Glutamatergic neuron (in vitro differentiated cells): Measurements from ENCODE around the gene C10orf143. TPM values are rescaled to one million over a fixed set of nuclear protein-coding genes. Genes with fewer than 3 reads are reported as not detected.

Source experiments
- DNase-seq: peaks from one replicate; pipeline ENCODE4 v3.0.0; 2022
- H3K27ac Mint-ChIP-seq: one replicate; pipeline ENCODE4 v1.8.0; 2020; ENCODE audit warnings: mild to moderate bottlenecking, mixed read lengths, inconsistent platforms; ENCODE audit not compliant: unreplicated experiment
- H3K27me3 Mint-ChIP-seq: one replicate; pipeline ENCODE4 v1.8.0; 2020; ENCODE audit warnings: mild to moderate bottlenecking, moderate library complexity, mixed read lengths, inconsistent platforms; ENCODE audit not compliant: unreplicated experiment
- H3K36me3 Mint-ChIP-seq: one replicate; pipeline ENCODE4 v1.8.0; 2020; ENCODE audit warnings: mild to moderate bottlenecking, mixed read lengths, inconsistent platforms; ENCODE audit not compliant: unreplicated experiment
- H3K4me1 Mint-ChIP-seq: one replicate; pipeline ENCODE4 v1.8.0; 2020; ENCODE audit warnings: mild to moderate bottlenecking, low read depth, mixed read lengths, inconsistent platforms; ENCODE audit not compliant: unreplicated experiment
- H3K4me3 Mint-ChIP-seq: one replicate; pipeline ENCODE4 v1.8.0; 2020; ENCODE audit warnings: mild to moderate bottlenecking, mixed read lengths, inconsistent platforms; ENCODE audit not compliant: unreplicated experiment
- H3K9me3 Mint-ChIP-seq: one replicate; pipeline ENCODE4 v1.8.0; 2020; ENCODE audit warnings: mild to moderate bottlenecking, moderate library complexity, mixed read lengths, inconsistent platforms; ENCODE audit not compliant: unreplicated experiment
- CTCF ChIP-seq: fragments of 200-600 bp; sonication (generic); IDR thresholded peaks from one replicate; pipeline ENCODE4 v1.5.0; 2021; ENCODE audit not compliant: partially characterized antibody, unreplicated experiment
- total RNA-seq: library from RNA; stranded (reverse); fragmentation: NEBNext Ultra II Directional; extraction: Animal tissue kit (Norgen Biotek cat#: 25700); gene quantifications from one replicate; pipeline ENCODE4 v1.2.1, GENCODE V29; 2021; ENCODE audit not compliant: unreplicated experiment

Gene C10orf143
- total RNA-seq, 1 donor from 2014 or later: 0.96 TPM

GRCh38 chr10:130078120-130078519, 32.5 kb downstream of the C10orf143 start:
- H3K4me3 Mint-ChIP-seq: no peak overlapping the region
- no peaks in the 10 kb centered on the region for H3K9me3 Mint-ChIP-seq
- H3K27ac Mint-ChIP-seq: no peak overlapping the region
- H3K27me3 Mint-ChIP-seq: peaks cover 2% of the 10 kb centered on the region
- H3K4me1 Mint-ChIP-seq: no peaks in the 10 kb centered on the region
- H3K36me3 Mint-ChIP-seq: peaks cover 1% of the 10 kb centered on the region
- DNase-seq: no peak
- TF ChIP-seq CTCF: no peak

GRCh38 chr10:130076681-130077080, 33.9 kb downstream of the C10orf143 start:
- no peak for DNase-seq
- no peak for TF ChIP-seq CTCF
- Mint-ChIP-seq H3K4me3 (no peak overlapping the region), H3K36me3 (peaks cover 11% of the 10 kb centered on the region), H3K4me1 (no peaks in the 10 kb centered on the region), H3K27me3 (peaks cover 2% of the 10 kb centered on the region), H3K9me3 (peaks cover 5% of the 10 kb centered on the region), H3K27ac (no peak overlapping the region)

GRCh38 chr10:130074639-130075038, 36.0 kb downstream of the C10orf143 start:
- peaks cover 5% of the 10 kb centered on the region for H3K9me3 Mint-ChIP-seq
- no peak for DNase-seq

GRCh38 chr10:130073912-130074311, 36.7 kb downstream of the C10orf143 start:
- Mint-ChIP-seq H3K27ac (no peak overlapping the region), H3K36me3 (peaks cover 11% of the 10 kb centered on the region), H3K9me3 (peaks cover 5% of the 10 kb centered on the region), H3K27me3 (peaks cover 2% of the 10 kb centered on the region), H3K4me3 (no peak overlapping the region), H3K4me1 (no peaks in the 10 kb centered on the region)
- no peak for DNase-seq
- no peak for TF ChIP-seq CTCF

More at GRCh38 chr10:130074639-130075038, 36.0 kb downstream of the C10orf143 start:
- no peaks in the 10 kb centered on the region for H3K4me1 Mint-ChIP-seq
- no peak overlapping the region for H3K27ac Mint-ChIP-seq
- H3K4me3 Mint-ChIP-seq: no peak overlapping the region
- H3K36me3 Mint-ChIP-seq: peaks cover 11% of the 10 kb centered on the region
- TF ChIP-seq CTCF: no peak
- H3K27me3 Mint-ChIP-seq: peaks cover 2% of the 10 kb centered on the region

GRCh38 chr10:130072247-130072646, 38.4 kb downstream of the C10orf143 start:
- no peak for DNase-seq
- no peak overlapping the region for H3K4me3 Mint-ChIP-seq
- TF ChIP-seq CTCF: no peak

More at GRCh38 chr10:130072247-130072646, 38.4 kb downstream of the C10orf143 start:
- H3K27me3 Mint-ChIP-seq: peaks cover 2% of the 10 kb centered on the region
- H3K27ac Mint-ChIP-seq: no peak overlapping the region
- H3K4me1 Mint-ChIP-seq: no peaks in the 10 kb centered on the region
- H3K36me3 Mint-ChIP-seq: peaks cover 11% of the 10 kb centered on the region
- H3K9me3 Mint-ChIP-seq: peaks cover 5% of the 10 kb centered on the region
